Brain microvascular endothelial cell (primary cell): ENCODE measurements around the gene SCRN3.

Experiments used
- DNase-seq: peaks from one replicate; pipeline ENCODE4 v3.0.0-alpha.2; 2020
- H3K27ac ChIP-seq: fragments of 250-450 bp; sonication (Bioruptor Pico); 2 replicates; pipeline ENCODE4 v1.5.1; 2020; ENCODE audit warnings: mild to moderate bottlenecking, moderate library complexity
- H3K27me3 ChIP-seq: fragments of 250-450 bp; sonication (Bioruptor Pico); replicated peaks from 2 replicates; pipeline ENCODE4 v1.5.1; 2020; ENCODE audit warnings: mild to moderate bottlenecking
- H3K36me3 ChIP-seq: fragments of 250-450 bp; sonication (Bioruptor Pico); replicated peaks from 2 replicates; pipeline ENCODE4 v1.5.1; 2020; ENCODE audit warnings: mild to moderate bottlenecking
- H3K4me3 ChIP-seq: 2 replicates; pipeline ENCODE4 v1.5.1; 2011; ENCODE audit warnings: low read depth, mild to moderate bottlenecking, control low read depth, low read length, moderate library complexity
- CTCF ChIP-seq: IDR thresholded peaks from 2 replicates; pipeline ENCODE4 v1.5.1; 2011; ENCODE audit warnings: low read depth, mild to moderate bottlenecking, moderate library complexity, low read length, control low read depth, inconsistent platforms; ENCODE audit errors: missing control alignments
- in situ Hi-C: cut with HindIII; loops from 2 replicates; pipeline ENCODE4 v1.10.0; 2017; ENCODE audit warnings: low sequenced_read_pairs, low pct_ligation_motif_present

The SCRN3 gene

GRCh38 chr2:174477759-174478158, 82.2 kb downstream of the SCRN3 start:
- Histone ChIP-seq H3K4me3 (no peak overlapping the region), H3K27ac (no peak overlapping the region), H3K27me3 (no peaks in the 10 kb centered on the region), H3K36me3 (no peaks in the 10 kb centered on the region)
- no peak for DNase-seq
- in situ Hi-C loops = no loop called here
- TF ChIP-seq CTCF = no peak
